ENCODE data around the gene TMC1.

The TMC1 gene

DNA sequence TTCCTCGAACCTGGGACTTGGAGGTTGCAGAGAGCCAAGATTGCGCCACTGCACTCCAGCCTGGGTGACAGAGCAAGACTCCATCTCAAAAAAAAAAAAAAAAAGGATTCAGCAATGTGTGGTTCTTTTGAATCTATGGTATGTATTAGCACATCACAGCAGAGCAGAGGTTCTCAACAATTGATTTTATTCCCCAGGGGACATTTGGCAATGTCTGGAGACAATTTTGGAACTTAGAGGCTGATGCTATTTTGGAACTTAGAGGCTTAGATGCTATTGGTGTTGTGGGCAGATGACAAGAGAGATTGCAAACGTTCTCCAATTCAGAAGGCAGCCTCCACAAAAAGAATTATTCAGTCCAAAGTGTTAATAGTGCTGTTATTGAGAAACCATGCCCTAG lies 115.2 kb downstream of the TMC1 start:
- no peaks in the 10 kb centered on the region for H3K4me1 ChIP-seq (ENCODE audit: insufficient read depth, insufficient read length)
- H3K9me3 ChIP-seq (ENCODE audit: insufficient read depth, low read length) = peaks cover 31% of the 10 kb centered on the region
- no peak for DNase-seq (ENCODE audit: low read depth, low spot score)
- no peak for TF ChIP-seq SUZ12 (IDR thresholded peaks at IDR 0.05; ENCODE audit: extremely low read depth, insufficient read depth, insufficient read length)
- no peak for TF ChIP-seq ZNF274 (IDR thresholded peaks at IDR 0.05; ENCODE audit: low read depth, low read length)
- TF ChIP-seq YY1 (IDR thresholded peaks at IDR 0.05; ENCODE audit: insufficient read depth, insufficient read length) = no peak
- H3K4me3 ChIP-seq (ENCODE audit: insufficient read length, low read depth) = no peak overlapping the region
- H3K36me3 ChIP-seq (ENCODE audit: insufficient read depth, insufficient read length, low read length) = no peaks in the 10 kb centered on the region
- H3K9ac ChIP-seq (ENCODE audit: insufficient read length, low read depth) = no peak overlapping the region
- no peaks in the 10 kb centered on the region for H3K27me3 ChIP-seq (ENCODE audit: insufficient read depth, insufficient read length)

DNA sequence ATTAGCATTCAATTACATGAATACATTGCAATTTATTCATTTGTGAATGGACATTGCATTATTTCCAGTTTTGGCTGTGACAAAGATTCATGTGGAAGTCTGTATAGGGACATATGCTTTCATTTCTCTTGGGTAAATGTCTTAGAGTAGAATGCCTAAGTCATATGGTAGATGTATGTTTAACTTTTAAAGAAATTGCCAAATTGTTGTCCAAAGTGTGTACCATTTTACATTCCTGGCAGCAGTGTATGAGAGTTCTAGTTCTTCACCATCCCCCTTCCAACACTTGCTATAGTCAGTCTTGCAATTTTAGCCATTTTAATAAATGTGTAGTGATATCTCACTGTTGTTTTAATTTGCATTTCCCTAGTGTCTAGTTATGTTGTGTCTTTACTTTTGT lies 122.2 kb downstream of the TMC1 start:
- Histone ChIP-seq H3K9me3 (ENCODE audit: insufficient read depth, low read length) (no peaks in the 10 kb centered on the region), H3K27me3 (ENCODE audit: insufficient read depth, insufficient read length) (no peaks in the 10 kb centered on the region), H3K9ac (ENCODE audit: insufficient read length, low read depth) (no peak overlapping the region), H3K36me3 (ENCODE audit: insufficient read depth, insufficient read length, low read length) (no peaks in the 10 kb centered on the region), H3K4me3 (ENCODE audit: insufficient read length, low read depth) (no peak overlapping the region), H3K4me1 (ENCODE audit: insufficient read depth, insufficient read length) (no peaks in the 10 kb centered on the region)
- no peak for DNase-seq (ENCODE audit: low read depth, low spot score)
- TF ChIP-seq YY1 (IDR thresholded peaks at IDR 0.05; ENCODE audit: insufficient read depth, insufficient read length) = no peak
- no peak for TF ChIP-seq SUZ12 (IDR thresholded peaks at IDR 0.05; ENCODE audit: extremely low read depth, insufficient read depth, insufficient read length)
- TF ChIP-seq ZNF274 (IDR thresholded peaks at IDR 0.05; ENCODE audit: low read depth, low read length) = no peak

DNA sequence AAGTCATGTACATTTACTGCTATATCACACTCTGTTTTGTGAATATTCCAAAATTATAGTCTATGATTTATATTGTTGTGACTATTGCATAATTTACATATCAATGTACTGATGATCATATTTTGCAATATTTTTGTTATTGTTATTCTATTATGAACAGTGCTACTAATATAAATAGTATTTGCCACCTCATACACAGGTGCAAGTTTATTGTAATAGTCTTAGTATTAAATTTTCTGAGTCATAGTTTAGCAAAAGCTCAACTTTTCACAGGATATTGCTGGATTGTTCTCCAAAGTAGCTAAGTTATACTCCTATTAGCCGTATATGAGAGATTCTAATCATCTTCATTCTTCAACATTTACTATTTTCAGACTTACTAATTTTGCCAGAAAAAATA lies 124.7 kb downstream of the TMC1 start:
- TF ChIP-seq SUZ12 (IDR thresholded peaks at IDR 0.05; ENCODE audit: extremely low read depth, insufficient read depth, insufficient read length) (no peak), ZNF274 (IDR thresholded peaks at IDR 0.05; ENCODE audit: low read depth, low read length) (no peak), YY1 (IDR thresholded peaks at IDR 0.05; ENCODE audit: insufficient read depth, insufficient read length) (no peak)
- Histone ChIP-seq H3K9me3 (ENCODE audit: insufficient read depth, low read length) (no peaks in the 10 kb centered on the region), H3K4me3 (ENCODE audit: insufficient read length, low read depth) (no peak overlapping the region), H3K27me3 (ENCODE audit: insufficient read depth, insufficient read length) (no peaks in the 10 kb centered on the region), H3K36me3 (ENCODE audit: insufficient read depth, insufficient read length, low read length) (no peaks in the 10 kb centered on the region), H3K9ac (ENCODE audit: insufficient read length, low read depth) (no peak overlapping the region), H3K4me1 (ENCODE audit: insufficient read depth, insufficient read length) (no peaks in the 10 kb centered on the region)
- DNase-seq (ENCODE audit: low read depth, low spot score) = no peak

DNA sequence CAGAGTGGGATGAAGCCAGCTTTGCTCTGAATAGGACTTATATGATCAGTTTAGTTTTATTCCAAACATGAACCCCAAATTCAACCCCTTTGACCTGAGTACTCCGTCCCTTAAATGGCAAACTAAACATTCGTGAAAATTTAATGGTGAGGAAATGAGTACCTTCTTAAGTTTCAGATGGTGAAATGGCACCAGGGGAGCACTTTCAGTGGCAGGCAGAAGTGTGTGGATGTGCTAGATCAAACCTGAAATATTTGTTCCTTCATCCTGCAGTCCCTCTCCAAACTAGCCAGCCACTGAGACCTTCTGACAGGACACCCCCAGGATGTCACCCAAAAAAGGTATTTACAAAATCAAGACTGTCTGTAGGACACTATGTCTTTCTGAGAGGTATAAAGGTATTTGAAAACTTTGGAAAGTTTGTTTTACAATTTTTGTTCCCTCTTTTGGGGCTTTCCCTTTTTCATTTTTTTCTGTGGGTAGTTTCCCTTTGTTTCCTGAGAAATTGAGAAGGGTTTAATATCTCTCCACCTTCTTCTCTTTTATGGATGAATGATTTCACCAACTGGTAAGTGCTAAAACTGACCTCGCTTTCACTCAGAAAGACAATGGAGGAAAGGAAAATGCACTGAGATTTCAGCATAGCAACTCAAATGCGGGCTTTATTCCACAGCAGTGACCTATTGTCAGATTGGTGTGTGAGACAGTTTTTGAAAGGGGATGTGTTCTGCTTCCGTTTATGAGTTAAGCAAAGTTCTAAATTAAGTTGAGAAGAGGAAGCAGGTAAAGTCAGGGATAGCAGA lies 127.1 kb downstream of the TMC1 start:
- H3K36me3 ChIP-seq (ENCODE audit: insufficient read depth, insufficient read length, low read length) = no peaks in the 10 kb centered on the region
- H3K4me3 ChIP-seq (ENCODE audit: insufficient read length, low read depth) = no peak overlapping the region
- no peak for TF ChIP-seq ZNF274 (IDR thresholded peaks at IDR 0.05; ENCODE audit: low read depth, low read length)
- TF ChIP-seq SUZ12 (IDR thresholded peaks at IDR 0.05; ENCODE audit: extremely low read depth, insufficient read depth, insufficient read length) = no peak
- TF ChIP-seq YY1 (IDR thresholded peaks at IDR 0.05; ENCODE audit: insufficient read depth, insufficient read length) = no peak

DNA sequence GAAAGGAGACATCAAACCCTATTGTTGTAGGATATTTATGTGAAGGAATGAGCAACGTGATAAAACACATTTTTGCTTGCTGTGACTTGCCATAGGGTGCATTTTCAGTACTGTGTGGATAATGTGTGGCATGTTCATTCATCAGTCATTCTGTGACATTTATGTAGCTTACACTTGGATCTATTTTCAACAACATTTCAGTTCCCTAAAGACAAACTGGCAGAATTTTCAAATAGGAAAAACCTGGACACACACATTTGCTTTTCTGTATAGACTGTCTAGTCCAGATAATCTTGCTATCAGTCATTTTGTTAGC lies 127.7 kb downstream of the TMC1 start:
- Histone ChIP-seq H3K9ac (ENCODE audit: insufficient read length, low read depth) (no peak overlapping the region), H3K36me3 (ENCODE audit: insufficient read depth, insufficient read length, low read length) (no peaks in the 10 kb centered on the region), H3K4me3 (ENCODE audit: insufficient read length, low read depth) (no peak overlapping the region), H3K9me3 (ENCODE audit: insufficient read depth, low read length) (no peaks in the 10 kb centered on the region), H3K27me3 (ENCODE audit: insufficient read depth, insufficient read length) (no peaks in the 10 kb centered on the region), H3K4me1 (ENCODE audit: insufficient read depth, insufficient read length) (no peaks in the 10 kb centered on the region)
- DNase-seq (ENCODE audit: low read depth, low spot score) = no peak
- TF ChIP-seq ZNF274 (IDR thresholded peaks at IDR 0.05; ENCODE audit: low read depth, low read length) (no peak), SUZ12 (IDR thresholded peaks at IDR 0.05; ENCODE audit: extremely low read depth, insufficient read depth, insufficient read length) (no peak), YY1 (IDR thresholded peaks at IDR 0.05; ENCODE audit: insufficient read depth, insufficient read length) (no peak)

More for the DNA sequence above, 127.1 kb downstream of the TMC1 start:
- Histone ChIP-seq H3K9me3 (ENCODE audit: insufficient read depth, low read length) (no peaks in the 10 kb centered on the region), H3K27me3 (ENCODE audit: insufficient read depth, insufficient read length) (no peaks in the 10 kb centered on the region), H3K4me1 (ENCODE audit: insufficient read depth, insufficient read length) (no peaks in the 10 kb centered on the region), H3K9ac (ENCODE audit: insufficient read length, low read depth) (no peak overlapping the region)
- DNase-seq (ENCODE audit: low read depth, low spot score) = no peak

DNA sequence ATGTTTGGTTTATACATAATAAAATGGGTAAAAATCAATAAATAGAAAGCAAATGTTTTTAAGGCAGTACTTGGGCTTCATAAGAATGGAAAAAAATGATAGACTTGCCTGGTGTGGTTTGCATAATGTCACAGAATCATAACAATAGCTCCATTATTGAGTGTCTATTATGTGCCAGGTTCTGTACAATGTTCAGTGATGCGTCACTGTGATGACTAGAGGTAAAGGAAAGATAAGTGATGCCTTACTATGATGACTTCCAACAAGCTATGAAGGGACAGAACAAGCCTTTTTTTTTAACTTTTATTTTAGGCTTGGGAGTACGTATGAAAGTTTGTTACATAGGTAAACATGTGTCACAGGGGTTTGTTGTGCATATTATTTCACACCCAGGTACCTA lies 128.8 kb downstream of the TMC1 start:
- Histone ChIP-seq H3K4me1 (ENCODE audit: insufficient read depth, insufficient read length) (no peaks in the 10 kb centered on the region), H3K9me3 (ENCODE audit: insufficient read depth, low read length) (no peaks in the 10 kb centered on the region), H3K4me3 (ENCODE audit: insufficient read length, low read depth) (no peak overlapping the region), H3K9ac (ENCODE audit: insufficient read length, low read depth) (no peak overlapping the region), H3K27me3 (ENCODE audit: insufficient read depth, insufficient read length) (no peaks in the 10 kb centered on the region), H3K36me3 (ENCODE audit: insufficient read depth, insufficient read length, low read length) (no peaks in the 10 kb centered on the region)
- DNase-seq (ENCODE audit: low read depth, low spot score) = no peak
- no peak for TF ChIP-seq YY1 (IDR thresholded peaks at IDR 0.05; ENCODE audit: insufficient read depth, insufficient read length)

DNA sequence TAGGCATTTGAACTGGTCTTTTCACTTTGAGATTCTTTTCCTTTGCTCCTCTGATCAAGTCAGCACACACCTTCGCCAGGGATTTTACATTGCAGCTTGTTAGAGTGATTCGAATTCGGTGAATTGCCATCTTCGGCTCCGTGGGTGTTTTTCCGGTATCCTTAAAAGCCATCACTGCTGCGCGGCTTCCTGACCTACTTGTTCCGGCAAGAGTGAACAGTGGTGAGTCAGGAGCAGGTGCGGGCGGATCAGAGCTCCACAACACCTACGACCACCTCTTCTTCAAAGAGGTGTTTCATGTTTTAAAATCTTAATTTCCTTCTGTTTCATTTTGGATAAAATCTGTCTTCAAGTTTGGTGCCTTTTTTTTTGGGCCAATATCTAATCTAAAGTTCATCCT lies 134.6 kb downstream of the TMC1 start:
- Histone ChIP-seq H3K4me3 (ENCODE audit: insufficient read length, low read depth) (no peak overlapping the region), H3K36me3 (ENCODE audit: insufficient read depth, insufficient read length, low read length) (no peaks in the 10 kb centered on the region), H3K27me3 (ENCODE audit: insufficient read depth, insufficient read length) (no peaks in the 10 kb centered on the region), H3K4me1 (ENCODE audit: insufficient read depth, insufficient read length) (no peaks in the 10 kb centered on the region), H3K9ac (ENCODE audit: insufficient read length, low read depth) (no peak overlapping the region), H3K9me3 (ENCODE audit: insufficient read depth, low read length) (no peaks in the 10 kb centered on the region)
- DNase-seq (ENCODE audit: low read depth, low spot score) = no peak
- no peak for TF ChIP-seq ZNF274 (IDR thresholded peaks at IDR 0.05; ENCODE audit: low read depth, low read length)
- TF ChIP-seq SUZ12 (IDR thresholded peaks at IDR 0.05; ENCODE audit: extremely low read depth, insufficient read depth, insufficient read length) = no peak
- no peak for TF ChIP-seq YY1 (IDR thresholded peaks at IDR 0.05; ENCODE audit: insufficient read depth, insufficient read length)
